ENCODE measurements around the gene FAM168A.

Gene FAM168A

GRCh38 chr11:73415854-73416615 is 181.9 kb downstream of the FAM168A start:
- DNase-seq (ENCODE audit: low read depth): peak; percentile 87
- H3K4me3 ChIP-seq (ENCODE audit: control insufficient read depth, low read depth, low read length): no peak overlapping the region
- no peak for TF ChIP-seq CTCF (conservative IDR thresholded peaks at IDR 0.05; ENCODE audit: control insufficient read depth, insufficient read depth, low read depth, low read length)

GRCh38 chr11:73414977-73415651 is 182.8 kb downstream of the FAM168A start:
- H3K4me3 ChIP-seq (ENCODE audit: control insufficient read depth, low read depth, low read length): no peak overlapping the region
- peak; percentile 80 for DNase-seq (ENCODE audit: low read depth)
- no peak for TF ChIP-seq CTCF (conservative IDR thresholded peaks at IDR 0.05; ENCODE audit: control insufficient read depth, insufficient read depth, low read depth, low read length)

- no peak for TF ChIP-seq CTCF (conservative IDR thresholded peaks at IDR 0.05; ENCODE audit: control insufficient read depth, insufficient read depth, low read depth, low read length)
- no peak overlapping the region for H3K4me3 ChIP-seq (ENCODE audit: control insufficient read depth, low read depth, low read length)
- no peak for DNase-seq (ENCODE audit: low read depth)
Observed at GRCh38 chr11:73413256-73413655, 184.7 kb downstream of the FAM168A start.

- no peak for TF ChIP-seq CTCF (conservative IDR thresholded peaks at IDR 0.05; ENCODE audit: control insufficient read depth, insufficient read depth, low read depth, low read length)
- DNase-seq (ENCODE audit: low read depth): no peak
- no peak overlapping the region for H3K4me3 ChIP-seq (ENCODE audit: control insufficient read depth, low read depth, low read length)
Observed at GRCh38 chr11:73412308-73412707, 185.6 kb downstream of the FAM168A start.

DNA sequence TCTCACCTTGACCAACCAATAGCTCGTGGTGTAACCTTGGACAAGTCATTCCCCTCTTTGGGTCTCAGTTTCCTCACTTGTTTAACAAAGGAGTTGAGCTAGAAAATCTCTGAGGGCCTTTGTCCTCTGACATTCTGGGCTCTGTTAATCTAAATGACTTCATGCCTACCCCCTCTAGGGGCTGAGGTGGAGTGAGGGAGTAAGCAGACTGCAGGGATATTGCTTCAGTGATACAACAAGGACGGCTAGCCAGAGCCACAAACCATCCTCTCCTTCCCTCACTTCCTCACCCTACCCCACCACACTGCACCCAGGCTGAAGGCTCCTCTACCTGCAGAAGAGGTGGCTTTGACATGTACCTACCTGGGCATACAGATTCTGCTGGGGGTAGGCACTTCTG is 186.9 kb downstream of the FAM168A start:
- no peak for TF ChIP-seq CTCF (conservative IDR thresholded peaks at IDR 0.05; ENCODE audit: control insufficient read depth, insufficient read depth, low read depth, low read length)
- no peak overlapping the region for H3K4me3 ChIP-seq (ENCODE audit: control insufficient read depth, low read depth, low read length)
- no peak for DNase-seq (ENCODE audit: low read depth)

- TF ChIP-seq CTCF (conservative IDR thresholded peaks at IDR 0.05; ENCODE audit: control insufficient read depth, insufficient read depth, low read depth, low read length): no peak
- H3K4me3 ChIP-seq (ENCODE audit: control insufficient read depth, low read depth, low read length): no peak overlapping the region
- DNase-seq (ENCODE audit: low read depth): no peak
Observed at GRCh38 chr11:73410627-73411026, 187.3 kb downstream of the FAM168A start.
